K562 (cell line): ENCODE results near the gene MECP2. TPM values are rescaled to one million over a fixed set of nuclear protein-coding genes. Genes with fewer than 3 reads are reported as not detected.

Experiments
- ATAC-seq: fragments of 200-7000 bp; cut with Tn5 transposase; 3 replicates; pipeline ENCODE4 v1.9.1; 2020; ENCODE audit warnings: moderate library complexity
- BruUV-seq: library from RNA; stranded (reverse); fragments of 400-500 nt; replicated peaks from 2 replicates; lab custom pipeline; 2021; lab: Mats Ljungman, UMichigan
- CTCF ChIA-PET: fragments of 300-600 bp; formaldehyde crosslinking; extraction: SDS; loops from one replicate; lab custom pipeline; 2021; ENCODE audit warnings: low intra/inter-chr PET ratio; lab: Yijun Ruan, JAX
- POLR2A ChIA-PET: fragments of 300-600, 350-650 bp; sonication (Branson Sonifier 250); formaldehyde crosslinking; extraction: SDS; loops from one replicate; lab custom pipeline; 2021; ENCODE audit warnings: antibody characterized with exemption, inconsistent platforms; lab: Yijun Ruan, JAX
- DNase-seq, 4 experiments: peaks; one replicate each; pipeline versions ENCODE4 v3.0.0 to v3.0.0-alpha.2; 2011 to 2018; ENCODE audit warnings: low spot score in 3 of 4, mixed read lengths in 3 of 4; ENCODE audit errors: extremely low read depth in 1 of 4
- FAIRE-seq: peaks from 2 replicates; lab custom pipeline; 2011; peaks lifted over from hg19 to GRCh38; lab: Jason Lieb, UNC
- H2AFZ ChIP-seq: 2 replicates; pipeline ENCODE4 v1.6.0; 2011; ENCODE audit warnings: low read depth, low read length, control low read depth, inconsistent platforms
- H3K27ac ChIP-seq: fragments of 200-600 bp; 3 replicates; pipeline ENCODE4 v1.8.0; 2011; ENCODE audit warnings: low read depth, mild to moderate bottlenecking, control low read depth, inconsistent platforms, low read length, moderate library complexity, mixed read lengths; ENCODE audit errors: extremely low read depth
- H3K27me3 ChIP-seq, 2 experiments: fragments of 300-600 bp in 1 of 2; 2 replicates in 1 of 2; 3 replicates in 1 of 2; pipeline versions ENCODE4 v1.6.0 to v1.8.0; 2011; ENCODE audit warnings: inconsistent platforms in 2 of 2, low read length in 2 of 2, mild to moderate bottlenecking in 1 of 2, mixed read lengths in 1 of 2, moderate library complexity in 1 of 2; ENCODE audit not compliant: control insufficient read depth in 2 of 2, insufficient read depth in 2 of 2
- H3K36me3 ChIP-seq: fragments of 300-600 bp; 3 replicates; pipeline ENCODE4 v1.8.0; 2011; ENCODE audit warnings: mild to moderate bottlenecking, low read length, inconsistent platforms; ENCODE audit not compliant: control insufficient read depth, insufficient read depth
- H3K4me1 ChIP-seq, 2 experiments: fragments of 200-600 bp in 1 of 2; replicated peaks in 1 of 2; 2 replicates in 1 of 2; 3 replicates in 1 of 2; pipeline versions ENCODE4 v1.5.1 to v1.8.0; 2011; ENCODE audit warnings: inconsistent platforms in 2 of 2, low read length in 2 of 2, mild to moderate bottlenecking in 1 of 2, mixed read lengths in 1 of 2, moderate library complexity in 1 of 2; ENCODE audit not compliant: control insufficient read depth in 2 of 2, insufficient read depth in 2 of 2
- H3K4me2 ChIP-seq: 2 replicates; pipeline ENCODE4 v1.6.1; 2011; ENCODE audit warnings: low read length, control low read depth, inconsistent platforms, mixed read lengths; ENCODE audit not compliant: insufficient read depth
- H3K4me3 ChIP-seq: fragments of 200-600 bp; sonication (generic), shearing (Covaris generic); 2 replicates; pipeline ENCODE4 v1.5.1; 2016; ENCODE audit warnings: control low read depth, inconsistent platforms
- H3K79me2 ChIP-seq: fragments of 200-600 bp; 3 replicates; pipeline ENCODE4 v1.8.0; 2011; ENCODE audit warnings: low read length, inconsistent platforms; ENCODE audit not compliant: control insufficient read depth, insufficient read depth
- H3K9ac ChIP-seq, 2 experiments: 2 replicates each; pipeline versions ENCODE4 v1.6.0 to v1.6.1; 2011; ENCODE audit warnings: low read depth in 2 of 2, low read length in 2 of 2, control low read depth in 1 of 2, inconsistent platforms in 1 of 2, mild to moderate bottlenecking in 1 of 2, mixed read lengths in 1 of 2; ENCODE audit not compliant: insufficient read depth in 1 of 2
- H3K9me1 ChIP-seq: one replicate; pipeline ENCODE4 v1.6.0; 2011; ENCODE audit warnings: inconsistent platforms, mild to moderate bottlenecking, low read length, moderate library complexity; ENCODE audit not compliant: control insufficient read depth, insufficient read depth
- H3K9me3 ChIP-seq: replicated peaks from 2 replicates; pipeline ENCODE4 v1.5.1; 2011; ENCODE audit warnings: low read depth, low read length, inconsistent platforms; ENCODE audit not compliant: control insufficient read depth, insufficient read depth
- H4K20me1 ChIP-seq: replicated peaks from 2 replicates; pipeline ENCODE4 v1.6.1; 2011; ENCODE audit warnings: low read length, inconsistent platforms, mixed read lengths; ENCODE audit not compliant: control insufficient read depth, insufficient read depth
- GATA2 ChIP-seq: sonication (generic); formaldehyde crosslinking; IDR thresholded peaks from 2 replicates; pipeline ENCODE4 v1.4.0; 2020; ENCODE audit warnings: mild to moderate bottlenecking, missing genetic modification reagents
- KAT7 ChIP-seq: sonication (generic); formaldehyde crosslinking; IDR thresholded peaks from 2 replicates; pipeline ENCODE4 v1.8.0; 2022; ENCODE audit warnings: missing genetic modification reagents, mild to moderate bottlenecking, borderline replicate concordance
- MED1 ChIP-seq: sonication (generic); formaldehyde crosslinking; IDR thresholded peaks from 2 replicates; pipeline ENCODE4 v1.8.1; 2023; ENCODE audit warnings: missing genetic modification reagents, borderline replicate concordance
- NR3C1 ChIP-seq: sonication (generic); formaldehyde crosslinking; IDR thresholded peaks from 2 replicates; pipeline ENCODE4 v1.8.1; 2022; ENCODE audit warnings: missing genetic modification reagents
- PML ChIP-seq: IDR thresholded peaks from 2 replicates; pipeline ENCODE4 v1.6.1; 2012; ENCODE audit warnings: low read length, inconsistent platforms
- RAD51 ChIP-seq: fragments of 450-650 bp; IDR thresholded peaks from 2 replicates; pipeline ENCODE4 v1.7.1; 2016; ENCODE audit warnings: low read depth, mild to moderate bottlenecking, borderline replicate concordance
- RBM39 ChIP-seq: fragments of 200-400 bp; formaldehyde crosslinking; optimal IDR thresholded peaks from 2 replicates; pipeline ENCODE3; 2018; ENCODE audit warnings: low read depth, low read length
- ZNF124 ChIP-seq: sonication (generic); formaldehyde crosslinking; IDR thresholded peaks from 2 replicates; pipeline ENCODE4 v1.8.1; 2022; ENCODE audit warnings: missing genetic modification reagents
- WGBS: fragments of 100-300 bp; shearing (Covaris generic); methylation state at CpG from one replicate; pipeline ENCODE4 v1.1.6; 2016; ENCODE audit warnings: low coverage, mixed read lengths; ENCODE audit not compliant: insufficient coverage; ENCODE audit errors: missing lambda C conversion rate; 5-methylcytosine and 5-hydroxymethylcytosine counted together
- in situ Hi-C: fragments of 300-500 bp; cut with MboI; formaldehyde crosslinking; loops from 4 replicates; pipeline ENCODE4 v1.15.0; 2018; ENCODE audit warnings: inconsistent platforms, mixed read lengths
- intact Hi-C: fragments of 100-400 bp; cut with micrococcal nuclease; formaldehyde crosslinking; loops from 2 replicates; pipeline ENCODE4 v1.14.2; 2022
- polyA plus RNA-seq, 8 experiments: library from polyadenylated mRNA; depleted of rRNA in 4 of 8; stranded (reverse) in 5 of 8; unstranded in 3 of 8; fragments of >200 nt; fragmentation: Nextera tagmentation in 2 of 8; fragmentation: Illumina TruSeq in 1 of 8; extraction: Ambion mirVana in 2 of 8; extraction: Trizol in 1 of 8; gene quantifications; 2 replicates each; pipeline versions ENCODE4 v1.2.1 to v1.2.3, GENCODE V29; 2011 to 2014; ENCODE audit warnings: inconsistent platforms in 1 of 8, missing spikeins in 1 of 8
- total RNA-seq, 7 experiments: library from RNA; depleted of rRNA in 6 of 7; stranded (reverse); fragments of >200 nt in 6 of 7; fragmentation: Illumina TruSeq in 2 of 7; extraction: Trizol in 2 of 7; gene quantifications; 2 replicates each; pipeline versions ENCODE4 v1.2.1 to v1.2.3, GENCODE V29; 2011 to 2021; ENCODE audit warnings: low replicate concordance in 1 of 7
- TF ChIP-seq, protein P1 (sequence below): fragments of 250-450 bp; sonication (Bioruptor Pico); IDR thresholded peaks from 2 replicates; pipeline ENCODE4 v1.8.0; 2021; ENCODE audit warnings: moderate library complexity, mild to moderate bottlenecking, inconsistent platforms
- TF ChIP-seq, protein P2 (sequence below): sonication (generic); formaldehyde crosslinking; IDR thresholded peaks from 2 replicates; pipeline ENCODE4 v1.8.1; 2022; ENCODE audit warnings: missing genetic modification reagents
- TF ChIP-seq, protein P3 (sequence below): fragments of 450-650 bp; formaldehyde crosslinking; IDR thresholded peaks from 2 replicates; pipeline ENCODE4 v1.4.0; 2020; ENCODE audit warnings: mild to moderate bottlenecking, moderate library complexity
- TF ChIP-seq, protein P4 (sequence below): fragments of 450-650 bp; IDR thresholded peaks from 2 replicates; pipeline ENCODE4 v1.6.1; 2014; ENCODE audit warnings: low read depth, mild to moderate bottlenecking, moderate library complexity, borderline replicate concordance

Gene MECP2
- total and polyA plus RNA-seq, 9 of the 15 experiments (the other 6 are each of a cell fraction or from before 2014, with no cell fraction given), result 2.1 to 50.9 (median 30.5) TPM

DNA sequence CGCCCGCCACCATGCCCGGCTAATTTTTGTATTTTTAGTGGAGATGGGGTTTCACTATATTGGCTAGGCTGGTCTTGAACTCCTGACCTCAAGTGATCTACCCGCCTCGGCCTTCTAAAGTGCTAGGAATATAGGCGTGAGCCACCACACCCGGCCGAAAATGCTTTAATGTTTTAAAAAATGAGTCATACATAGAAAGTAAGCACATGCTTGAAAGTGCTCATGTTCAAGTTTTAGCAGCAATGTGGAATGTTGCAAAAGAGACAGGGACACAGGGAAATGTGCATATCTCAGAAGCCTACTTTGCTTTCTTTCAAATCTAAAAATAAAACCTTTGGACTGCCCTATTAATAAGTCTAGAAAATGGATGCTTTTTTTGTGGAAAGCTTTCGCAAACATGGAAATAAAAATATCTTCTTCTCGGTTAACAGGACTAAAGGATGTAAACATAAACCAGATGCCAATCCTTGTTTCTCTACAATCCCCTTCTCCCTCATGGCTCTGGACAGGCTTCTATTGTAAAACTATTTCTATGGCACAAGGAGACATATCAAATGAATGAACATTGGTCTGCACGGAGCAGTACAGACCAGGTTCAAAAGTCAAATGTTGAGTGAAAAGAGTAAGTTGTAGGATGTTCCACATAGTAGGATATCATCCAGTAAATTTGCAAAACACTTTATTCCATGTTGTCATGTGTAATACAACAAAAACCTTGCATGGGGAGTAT lies 15.0 kb downstream of the MECP2 start (continued):
- TF ChIP-seq, protein P1, sequence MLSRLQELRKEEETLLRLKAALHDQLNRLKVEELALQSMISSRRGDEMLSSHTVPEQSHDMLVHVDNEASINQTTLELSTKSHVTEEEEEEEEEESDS (CRISPR knock-in tag), result no peak
- no peak for TF ChIP-seq RBM39

DNA sequence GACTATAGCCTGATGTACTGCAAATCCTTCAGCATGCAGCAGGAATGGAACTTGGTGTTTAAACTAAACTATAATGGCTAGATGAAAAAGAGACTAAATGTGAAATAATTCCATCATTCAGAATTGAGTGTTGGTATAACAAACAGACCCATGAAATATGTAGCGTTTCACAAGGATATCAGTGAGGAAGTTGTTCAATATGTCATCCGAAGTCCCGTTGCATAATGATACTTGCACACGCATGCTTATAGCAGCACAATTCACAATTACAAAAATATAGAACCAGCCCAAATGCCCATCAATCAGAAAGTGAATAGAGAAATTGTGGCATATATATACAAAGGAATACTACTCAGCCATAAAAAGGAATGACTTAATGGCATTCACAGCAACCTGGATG lies 20.4 kb downstream of the MECP2 start:
- FAIRE-seq, result no peak
- H3K4me3 ChIP-seq, result no peak overlapping the region
- H3K27me3 ChIP-seq, result no peaks in the 10 kb centered on the region
- H3K36me3 ChIP-seq, result peaks cover 57% of the 10 kb centered on the region
- intact Hi-C loops, result no loop called here
- BruUV-seq, result no TSS peak
- no peak overlapping the region for H3K27ac ChIP-seq
- in situ Hi-C loops, result no loop called here
- no peaks in the 10 kb centered on the region for H3K9me1 ChIP-seq
- no peak for ATAC-seq
- ChIA-PET POLR2A (no interaction called here), CTCF (no interaction called here)
- peaks cover 88% of the 10 kb centered on the region for H3K79me2 ChIP-seq
- TF ChIP-seq NR3C1 (CRISPR knock-in tag), result no peak
- TF ChIP-seq, protein P2, sequence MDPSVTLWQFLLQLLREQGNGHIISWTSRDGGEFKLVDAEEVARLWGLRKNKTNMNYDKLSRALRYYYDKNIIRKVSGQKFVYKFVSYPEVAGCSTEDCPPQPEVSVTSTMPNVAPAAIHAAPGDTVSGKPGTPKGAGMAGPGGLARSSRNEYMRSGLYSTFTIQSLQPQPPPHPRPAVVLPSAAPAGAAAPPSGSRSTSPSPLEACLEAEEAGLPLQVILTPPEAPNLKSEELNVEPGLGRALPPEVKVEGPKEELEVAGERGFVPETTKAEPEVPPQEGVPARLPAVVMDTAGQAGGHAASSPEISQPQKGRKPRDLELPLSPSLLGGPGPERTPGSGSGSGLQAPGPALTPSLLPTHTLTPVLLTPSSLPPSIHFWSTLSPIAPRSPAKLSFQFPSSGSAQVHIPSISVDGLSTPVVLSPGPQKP (CRISPR knock-in tag), result no peak
- TF ChIP-seq PML, result no peak
- TF ChIP-seq ZNF124 (CRISPR knock-in tag), result no peak
- TF ChIP-seq, protein P1 (CRISPR knock-in tag), result no peak
- TF ChIP-seq, protein P3, sequence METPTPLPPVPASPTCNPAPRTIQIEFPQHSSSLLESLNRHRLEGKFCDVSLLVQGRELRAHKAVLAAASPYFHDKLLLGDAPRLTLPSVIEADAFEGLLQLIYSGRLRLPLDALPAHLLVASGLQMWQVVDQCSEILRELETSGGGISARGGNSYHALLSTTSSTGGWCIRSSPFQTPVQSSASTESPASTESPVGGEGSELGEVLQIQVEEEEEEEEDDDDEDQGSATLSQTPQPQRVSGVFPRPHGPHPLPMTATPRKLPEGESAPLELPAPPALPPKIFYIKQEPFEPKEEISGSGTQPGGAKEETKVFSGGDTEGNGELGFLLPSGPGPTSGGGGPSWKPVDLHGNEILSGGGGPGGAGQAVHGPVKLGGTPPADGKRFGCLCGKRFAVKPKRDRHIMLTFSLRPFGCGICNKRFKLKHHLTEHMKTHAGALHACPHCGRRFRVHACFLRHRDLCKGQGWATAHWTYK (CRISPR knock-in tag), result no peak
- TF ChIP-seq MED1 (CRISPR knock-in tag), result no peak
- no peak for TF ChIP-seq KAT7 (CRISPR knock-in tag)
- TF ChIP-seq GATA2 (CRISPR knock-in tag), result no peak
- TF ChIP-seq, protein P4, sequence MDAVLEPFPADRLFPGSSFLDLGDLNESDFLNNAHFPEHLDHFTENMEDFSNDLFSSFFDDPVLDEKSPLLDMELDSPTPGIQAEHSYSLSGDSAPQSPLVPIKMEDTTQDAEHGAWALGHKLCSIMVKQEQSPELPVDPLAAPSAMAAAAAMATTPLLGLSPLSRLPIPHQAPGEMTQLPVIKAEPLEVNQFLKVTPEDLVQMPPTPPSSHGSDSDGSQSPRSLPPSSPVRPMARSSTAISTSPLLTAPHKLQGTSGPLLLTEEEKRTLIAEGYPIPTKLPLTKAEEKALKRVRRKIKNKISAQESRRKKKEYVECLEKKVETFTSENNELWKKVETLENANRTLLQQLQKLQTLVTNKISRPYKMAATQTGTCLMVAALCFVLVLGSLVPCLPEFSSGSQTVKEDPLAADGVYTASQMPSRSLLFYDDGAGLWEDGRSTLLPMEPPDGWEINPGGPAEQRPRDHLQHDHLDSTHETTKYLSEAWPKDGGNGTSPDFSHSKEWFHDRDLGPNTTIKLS, result no peak
- no peak for TF ChIP-seq RAD51
- no peaks in the 10 kb centered on the region for H3K9me3 ChIP-seq
- H3K4me1 ChIP-seq, result peaks cover 0 to 8% of the 10 kb centered on the region in 2 experiments; a peak in 2 of 5 replicates
- DNase-seq, result no peak
- H4K20me1 ChIP-seq, result peaks cover 13% of the 10 kb centered on the region; the same call in 1 of the 2 replicates
- 95% methylated on average over 4 of the region's 4 CpGs for WGBS
- H2AFZ ChIP-seq, result no peak overlapping the region
- H3K9ac ChIP-seq, result no peak overlapping the region
- no peak overlapping the region for H3K4me2 ChIP-seq
